T-cell (primary cell): Measurements from ENCODE around the gene PRICKLE2. TPM values are rescaled to one million over a fixed set of nuclear protein-coding genes. Genes with fewer than 3 reads are reported as not detected.

Experiments used
- ATAC-seq, 4 experiments: fragments of 200-7000 bp in 3 of 4; fragments of 150-1000 bp in 1 of 4; cut with Tn5 transposase; replicated peaks in 1 of 4; 1 replicate in 3 of 4; 2 replicates in 1 of 4; pipeline ENCODE4 v1.10.0; 2021; ENCODE audit warnings: moderate library complexity in 3 of 4, mild to moderate bottlenecking in 2 of 4, moderate number of reproducible peaks in 1 of 4
- CTCF ChIA-PET, 2 donors: fragments of 300-600 bp; sonication (Branson Sonifier 250); formaldehyde crosslinking; loops; one replicate each; lab custom pipeline; 2022; ENCODE audit warnings: antibody characterized with exemption in 2 of 2; lab: Charles Lee
- POLR2A ChIA-PET, 2 donors: fragments of 300-600 bp; sonication (Branson Sonifier 250); formaldehyde crosslinking; loops; one replicate each; lab custom pipeline; 2022; ENCODE audit warnings: antibody characterized with exemption in 2 of 2; lab: Charles Lee
- DNase-seq, 35 experiments: peaks; one replicate each; pipeline versions ENCODE4 v3.0.0 to v3.0.0-alpha.2; 2013 to 2023
- H3K27ac ChIP-seq: one replicate; pipeline ENCODE4 v1.5.1; 2013; ENCODE audit warnings: low read length
- H3K27me3 ChIP-seq, 2 experiments: replicated peaks in 1 of 2; 1 replicate in 1 of 2; 2 replicates in 1 of 2; pipeline versions ENCODE4 v1.6.1 to v1.7.0; 2013; ENCODE audit warnings: low read length in 1 of 2, mixed read lengths in 1 of 2; ENCODE audit not compliant: control insufficient read depth in 2 of 2, insufficient read depth in 2 of 2; ENCODE audit errors: extremely low read depth in 1 of 2
- H3K36me3 ChIP-seq, 2 donors: 1 replicate in 1 of 2; 2 replicates in 1 of 2; pipeline versions ENCODE4 v1.6.1 to v1.7.0; 2013; ENCODE audit warnings: low read length in 1 of 2; ENCODE audit not compliant: control insufficient read depth in 2 of 2, insufficient read depth in 1 of 2; ENCODE audit errors: extremely low read depth in 1 of 2
- H3K4me1 ChIP-seq, 2 experiments: 1 replicate in 1 of 2; 2 replicates in 1 of 2; pipeline versions ENCODE4 v1.6.1 to v1.7.0; 2013; ENCODE audit warnings: low read length in 2 of 2, mixed read lengths in 1 of 2; ENCODE audit not compliant: insufficient read depth in 2 of 2, control insufficient read depth in 1 of 2; ENCODE audit errors: extremely low read depth in 1 of 2
- H3K4me3 ChIP-seq, 2 donors: 1 replicate in 1 of 2; 2 replicates in 1 of 2; pipeline versions ENCODE4 v1.5.1 to v1.7.0; 2013; ENCODE audit warnings: mild to moderate bottlenecking in 2 of 2, low read length in 1 of 2, moderate library complexity in 1 of 2; ENCODE audit not compliant: control insufficient read depth in 1 of 2; ENCODE audit errors: extremely low read depth in 1 of 2
- H3K9me3 ChIP-seq: 2 replicates; pipeline ENCODE4 v1.7.0; 2013
- H3K27ac Mint-ChIP-seq, 2 donors: one replicate each; pipeline ENCODE4 v1.8.0; 2020 to 2021; ENCODE audit warnings: mild to moderate bottlenecking in 2 of 2, mixed read lengths in 2 of 2
- H3K27me3 Mint-ChIP-seq, 2 donors: one replicate each; pipeline ENCODE4 v1.8.0; 2021 to 2022; ENCODE audit warnings: mixed read lengths in 2 of 2
- H3K36me3 Mint-ChIP-seq: one replicate; pipeline ENCODE4 v1.8.0; 2021; ENCODE audit warnings: mixed read lengths
- H3K4me1 Mint-ChIP-seq, 3 donors: one replicate each; pipeline ENCODE4 v1.8.0; 2020 to 2022; ENCODE audit warnings: mixed read lengths in 3 of 3, mild to moderate bottlenecking in 1 of 3
- H3K4me3 Mint-ChIP-seq, 3 donors: one replicate each; pipeline ENCODE4 v1.8.0; 2020 to 2022; ENCODE audit warnings: mild to moderate bottlenecking in 3 of 3, mixed read lengths in 3 of 3, moderate library complexity in 3 of 3
- H3K9me3 Mint-ChIP-seq, 3 donors: one replicate each; pipeline ENCODE4 v1.8.0; 2020 to 2022; ENCODE audit warnings: mixed read lengths in 3 of 3
- WGBS: methylation state at CpG from one replicate; pipeline ENCODE4 v1.1.5; 2013; ENCODE audit warnings: missing lambda C conversion rate; ENCODE audit not compliant: insufficient coverage; 5-methylcytosine and 5-hydroxymethylcytosine counted together
- total RNA-seq, 35 experiments: library from RNA in 6 of 35; stranded (reverse) in 6 of 35; fragments of 120-200 nt in 1 of 35; gene quantifications; one replicate each; pipeline versions ENCODE4 v1.2.1 to v1.2.4 and lab custom pipeline; 2013 to 2026

PRICKLE2 gene
- total RNA-seq, 5 donors from 2014 or later (not counting 1 experiment from before 2014, with no cell fraction given): 0.06 to 0.13 (median 0.09) TPM; not detected in 2

- Mint-ChIP-seq H3K4me1 (no peaks in the 10 kb centered on the region), H3K36me3 (no peaks in the 10 kb centered on the region), H3K4me3 (no peak overlapping the region), H3K9me3 (no peaks in the 10 kb centered on the region), H3K27me3 (peaks cover 6 to 26% of the 10 kb centered on the region in 2 donors), H3K27ac (no peak overlapping the region)
- DNase-seq (no peak), ATAC-seq (no peak)
- Histone ChIP-seq H3K4me3 (no peak overlapping the region), H3K27ac (no peak overlapping the region), H3K27me3 (peaks cover 0 to 9% of the 10 kb centered on the region in 2 experiments), H3K9me3 (no peaks in the 10 kb centered on the region), H3K36me3 (no peaks in the 10 kb centered on the region), H3K4me1 (no peaks in the 10 kb centered on the region)
- ChIA-PET CTCF (no interaction called here), POLR2A (no interaction called here)
- WGBS: 72% methylated on average over 7 of the region's 9 CpGs
Measured at GRCh38 chr3:64223791-64224745, 1.2 kb downstream of the PRICKLE2 start.

GRCh38 chr3:64222501-64223111, 2.7 kb downstream of the PRICKLE2 start:
- H3K9me3 Mint-ChIP-seq: no peaks in the 10 kb centered on the region
- no peaks in the 10 kb centered on the region for H3K9me3 ChIP-seq
- no peak overlapping the region for H3K27ac Mint-ChIP-seq
- peaks cover 0 to 9% of the 10 kb centered on the region in 2 experiments for H3K27me3 ChIP-seq
- WGBS: 79% methylated on average over 3 of the region's 3 CpGs
- no peaks in the 10 kb centered on the region for H3K4me1 ChIP-seq
- ChIA-PET POLR2A (no interaction called here), CTCF (no interaction called here)
- no peak overlapping the region for H3K27ac ChIP-seq
- no peaks in the 10 kb centered on the region for H3K4me1 Mint-ChIP-seq
- no peak for DNase-seq
- H3K27me3 Mint-ChIP-seq: peaks cover 6 to 24% of the 10 kb centered on the region in 2 donors
- no peak overlapping the region for H3K4me3 ChIP-seq
- no peak for ATAC-seq
- H3K36me3 Mint-ChIP-seq: no peaks in the 10 kb centered on the region
- H3K36me3 ChIP-seq: no peaks in the 10 kb centered on the region
- H3K4me3 Mint-ChIP-seq: no peak overlapping the region

GRCh38 chr3:64221571-64222257, 3.6 kb downstream of the PRICKLE2 start:
- H3K4me3 ChIP-seq: no peak overlapping the region
- Mint-ChIP-seq H3K4me3 (no peak overlapping the region), H3K27me3 (peaks cover 6 to 18% of the 10 kb centered on the region in 2 donors), H3K9me3 (no peaks in the 10 kb centered on the region), H3K36me3 (no peaks in the 10 kb centered on the region), H3K4me1 (no peaks in the 10 kb centered on the region), H3K27ac (no peak overlapping the region)
- WGBS: no CpG with 5 or more reads among the region's 6 CpGs
- no peak overlapping the region for H3K27ac ChIP-seq
- ChIA-PET CTCF (no interaction called here), POLR2A (no interaction called here)
- H3K27me3 ChIP-seq: peaks cover 0 to 9% of the 10 kb centered on the region in 2 experiments
- no peak for DNase-seq
- no peaks in the 10 kb centered on the region for H3K9me3 ChIP-seq
- no peaks in the 10 kb centered on the region for H3K36me3 ChIP-seq
- ATAC-seq: no peak
- H3K4me1 ChIP-seq: no peaks in the 10 kb centered on the region

- ChIA-PET POLR2A (no interaction called here), CTCF (interaction anchor here in 1 of 2 donors (0.6 kb wide), 1 partner anchor 28 kb away, joined by 3 read pairs; no protein-coding TSS in a partner anchor)
- no peak overlapping the region for H3K27ac Mint-ChIP-seq
- ATAC-seq (no peak), DNase-seq (no peak)
- no peaks in the 10 kb centered on the region for H3K4me1 Mint-ChIP-seq
- Histone ChIP-seq H3K4me1 (no peaks in the 10 kb centered on the region), H3K36me3 (no peaks in the 10 kb centered on the region), H3K9me3 (no peaks in the 10 kb centered on the region), H3K27me3 (peaks cover 0 to 8% of the 10 kb centered on the region in 2 experiments), H3K27ac (no peak overlapping the region), H3K4me3 (no peak overlapping the region)
- no peaks in the 10 kb centered on the region for H3K9me3 Mint-ChIP-seq
- H3K27me3 Mint-ChIP-seq: peaks cover 6 to 13% of the 10 kb centered on the region in 2 donors
- WGBS: 31% methylated on average over 3 of the region's 8 CpGs
- no peak overlapping the region for H3K4me3 Mint-ChIP-seq
- H3K36me3 Mint-ChIP-seq: no peaks in the 10 kb centered on the region
Measured at GRCh38 chr3:64220161-64220914, 4.9 kb downstream of the PRICKLE2 start.

- Histone ChIP-seq H3K4me3 (no peak overlapping the region), H3K27ac (no peak overlapping the region), H3K36me3 (no peaks in the 10 kb centered on the region), H3K4me1 (no peaks in the 10 kb centered on the region), H3K27me3 (no peaks in the 10 kb centered on the region), H3K9me3 (no peaks in the 10 kb centered on the region)
- ChIA-PET POLR2A (no interaction called here), CTCF (no interaction called here)
- no peaks in the 10 kb centered on the region for H3K36me3 Mint-ChIP-seq
- H3K4me1 Mint-ChIP-seq: no peaks in the 10 kb centered on the region
- H3K4me3 Mint-ChIP-seq: no peak overlapping the region
- ATAC-seq (no peak), DNase-seq (no peak)
- no peak overlapping the region for H3K27ac Mint-ChIP-seq
- peaks cover 0 to 6% of the 10 kb centered on the region in 2 donors for H3K27me3 Mint-ChIP-seq
- WGBS: 62% methylated on average over 4 of the region's 4 CpGs
- H3K9me3 Mint-ChIP-seq: peaks cover 0 to 5% (median 0%) of the 10 kb centered on the region in 3 donors
Measured at GRCh38 chr3:64218746-64219145, 6.5 kb downstream of the PRICKLE2 start.

- Histone ChIP-seq H3K4me1 (no peaks in the 10 kb centered on the region), H3K36me3 (no peaks in the 10 kb centered on the region), H3K9me3 (no peaks in the 10 kb centered on the region), H3K27ac (no peak overlapping the region), H3K27me3 (no peaks in the 10 kb centered on the region), H3K4me3 (no peak overlapping the region)
- H3K4me1 Mint-ChIP-seq: no peaks in the 10 kb centered on the region
- POLR2A ChIA-PET: no interaction called here
- H3K9me3 Mint-ChIP-seq: peaks cover 0 to 5% (median 0%) of the 10 kb centered on the region in 3 donors
- 86% methylated on average over 1 of the region's 3 CpGs for WGBS
- DNase-seq (no peak), ATAC-seq (no peak)
- H3K27me3 Mint-ChIP-seq: peaks cover 0 to 6% of the 10 kb centered on the region in 2 donors
- CTCF ChIA-PET: no interaction called here
- H3K4me3 Mint-ChIP-seq: no peak overlapping the region
- H3K27ac Mint-ChIP-seq: no peak overlapping the region
- no peaks in the 10 kb centered on the region for H3K36me3 Mint-ChIP-seq
Measured at GRCh38 chr3:64218329-64218728, 6.9 kb downstream of the PRICKLE2 start.
